Right renal pelvis (tissue), 4 donors: ENCODE measurements around the gene SLC25A42. TPM values are rescaled to one million over a fixed set of nuclear protein-coding genes. Genes with fewer than 3 reads are reported as not detected.
"Not testable (repeated sequence)": the region's sequence is repeated elsewhere in the genome, so short reads cannot be mapped to it uniquely, and the experiment has no call there.

Experiments used
- DNase-seq, 4 donors: peaks; one replicate each; pipeline ENCODE4 v3.0.0-alpha.2; 2013; ENCODE audit warnings: low read depth in 4 of 4, low spot score in 3 of 4, missing footprints in 1 of 4
- polyA plus RNA-seq, 4 donors: library from polyadenylated mRNA; unstranded; fragments of 120-200 nt; gene quantifications; one replicate each; pipeline ENCODE4 v1.2.1, GENCODE V29; 2013; ENCODE audit not compliant: insufficient read length in 4 of 4

The SLC25A42 gene
- polyA plus RNA-seq, 4 donors: 17.4 to 21.1 (median 19.8) TPM

DNA sequence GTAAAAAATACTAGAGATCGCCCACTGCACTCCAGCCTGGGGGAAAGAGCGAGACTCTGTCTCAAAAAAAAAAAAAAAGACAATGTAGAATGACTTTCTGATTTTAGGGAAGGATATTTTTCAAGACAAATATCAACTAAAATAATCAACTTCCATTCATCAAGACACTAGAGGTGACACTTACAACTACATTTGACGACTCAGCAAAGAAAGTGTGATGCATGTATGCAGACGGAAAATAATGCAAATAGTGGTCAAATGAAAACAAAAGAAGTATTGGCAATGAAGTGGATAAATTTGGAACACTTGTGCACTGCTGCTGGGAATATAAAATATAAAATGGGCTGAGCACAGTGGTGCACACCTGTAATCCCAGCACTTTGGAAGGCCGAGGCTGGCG, 62.3 kb downstream of the SLC25A42 start:
- DNase-seq: no peak

DNA sequence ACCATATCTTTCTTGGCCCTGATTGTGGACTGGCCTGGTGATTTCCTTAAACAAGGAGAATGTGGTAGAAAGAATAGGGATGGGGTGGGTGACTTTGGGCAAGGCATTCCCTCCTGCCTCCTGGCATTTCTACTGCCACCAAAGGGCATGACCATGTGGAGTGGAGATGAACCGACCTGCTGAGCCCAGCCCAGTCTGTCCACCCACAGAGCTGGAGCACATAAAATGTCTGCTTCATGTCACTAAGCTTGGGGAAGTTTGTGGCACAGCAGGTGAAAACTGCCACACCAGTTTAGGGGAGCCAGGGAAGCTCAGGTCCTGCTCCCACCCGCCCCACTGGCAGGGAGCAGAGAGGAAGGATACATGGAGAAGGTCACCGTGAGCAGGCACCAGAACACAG, 68.2 kb downstream of the SLC25A42 start:
- no peak for DNase-seq

DNA sequence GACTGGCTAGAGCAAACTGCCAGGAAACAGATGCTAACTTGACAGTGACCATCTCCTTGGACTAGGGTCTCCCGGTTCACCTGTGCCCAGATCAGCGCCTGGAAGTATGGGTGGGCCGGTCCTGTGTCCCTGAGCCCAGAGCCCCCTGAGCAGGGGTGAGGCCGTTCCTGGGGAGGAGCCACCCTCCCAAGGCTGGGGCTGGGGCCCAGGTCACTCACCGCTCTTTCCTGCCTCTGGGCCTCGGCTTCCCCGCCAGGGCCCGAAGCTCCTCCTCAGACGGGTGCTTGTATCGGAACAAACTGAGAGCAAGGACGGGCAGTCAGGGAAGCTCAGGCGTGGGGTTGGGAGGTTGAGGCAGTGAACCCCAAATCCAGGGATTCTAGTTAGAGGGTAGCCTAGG, 69.1 kb downstream of the SLC25A42 start:
- no peak for DNase-seq

DNA sequence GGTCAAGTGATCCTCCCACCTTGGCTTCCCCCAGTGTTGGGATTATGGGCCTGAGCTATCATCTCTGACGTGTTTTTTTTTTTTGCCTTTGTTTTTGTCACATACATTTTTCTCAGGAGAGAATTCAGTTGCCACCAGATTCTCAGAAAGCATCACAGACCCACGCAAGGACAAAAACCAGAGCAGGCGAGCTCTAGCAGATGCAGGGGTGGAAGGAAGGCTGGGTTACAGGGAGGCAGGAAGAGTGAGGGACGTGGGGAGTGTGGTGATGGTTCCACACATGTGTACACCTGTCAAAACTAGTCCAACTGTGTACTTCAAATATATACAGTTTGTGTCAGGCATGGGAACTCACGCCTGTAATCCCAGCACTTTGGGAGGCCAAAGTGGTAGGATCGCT, 70.2 kb downstream of the SLC25A42 start:
- DNase-seq: no peak

DNA sequence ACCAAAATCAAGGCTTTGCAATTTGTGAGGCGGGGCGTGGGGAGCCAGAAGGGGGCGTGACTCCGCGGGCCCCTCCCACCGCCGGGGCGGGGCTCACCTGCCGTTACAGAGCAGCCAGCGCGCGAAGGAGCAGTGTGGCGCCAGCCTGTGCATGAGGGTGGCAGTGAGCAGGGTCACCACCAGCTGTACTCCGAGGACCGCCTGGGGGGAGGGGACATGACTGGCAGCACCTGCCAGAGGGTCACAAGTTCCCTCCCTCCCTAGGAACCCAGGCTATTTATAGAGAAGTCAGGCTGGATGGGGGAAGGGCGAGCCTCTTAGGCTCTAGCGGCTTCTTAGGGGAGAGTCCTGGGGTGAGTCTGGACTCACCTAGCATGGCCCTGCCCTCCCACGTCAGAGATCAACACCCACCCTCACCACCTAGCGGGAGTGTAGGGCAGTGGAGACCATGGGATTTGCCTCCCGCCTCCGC, 70.9 kb downstream of the SLC25A42 start:
- DNase-seq: peak in 1 of 4 donors; percentile 56

DNA sequence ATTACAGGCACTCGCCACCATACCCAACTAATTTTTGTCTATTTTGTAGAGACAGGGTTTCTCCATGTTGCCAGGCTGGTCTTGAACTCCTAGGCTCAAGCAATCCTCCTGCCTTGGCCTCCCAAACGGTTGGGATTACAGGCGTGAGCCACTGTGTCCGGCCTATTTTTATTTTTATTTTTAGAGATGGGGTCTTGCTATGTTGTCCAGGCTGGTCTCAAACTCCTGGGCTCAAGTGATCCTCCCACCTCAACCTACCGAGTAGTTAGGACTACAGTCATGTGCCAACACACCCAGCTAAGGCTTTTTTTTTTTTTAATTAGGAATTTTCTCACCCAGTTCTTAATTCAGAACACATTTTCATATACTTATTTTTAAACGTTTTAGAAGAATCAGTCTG, 71.9 kb downstream of the SLC25A42 start:
- not testable (repeated sequence) for DNase-seq

DNA sequence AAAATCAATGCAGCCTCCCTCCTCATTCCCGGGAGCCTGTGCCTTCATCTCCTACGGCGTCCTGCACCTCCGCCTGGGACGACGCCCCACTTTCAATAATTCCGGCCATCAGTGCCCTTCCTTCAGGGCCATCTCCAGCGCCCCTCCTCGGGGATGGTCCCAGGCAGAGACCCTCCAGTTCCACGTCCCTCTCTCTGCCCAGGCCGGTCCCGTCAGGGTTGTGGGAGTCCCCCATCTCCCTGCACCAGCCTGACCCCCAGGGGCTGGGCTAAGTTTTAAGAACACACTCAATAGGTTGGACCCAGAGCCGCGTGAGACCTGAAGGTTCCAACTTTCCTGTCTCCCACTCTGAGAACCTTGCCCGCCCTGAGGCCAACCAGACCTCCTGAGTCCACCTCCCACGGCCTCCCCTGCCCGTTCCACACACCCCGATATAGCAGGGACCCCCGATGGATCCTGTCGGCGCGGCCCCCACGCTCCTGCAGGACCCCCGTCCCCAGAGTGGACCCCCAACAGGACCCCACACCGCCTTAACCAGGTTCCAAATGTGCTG, 73.8 kb downstream of the SLC25A42 start:
- no peak for DNase-seq

DNA sequence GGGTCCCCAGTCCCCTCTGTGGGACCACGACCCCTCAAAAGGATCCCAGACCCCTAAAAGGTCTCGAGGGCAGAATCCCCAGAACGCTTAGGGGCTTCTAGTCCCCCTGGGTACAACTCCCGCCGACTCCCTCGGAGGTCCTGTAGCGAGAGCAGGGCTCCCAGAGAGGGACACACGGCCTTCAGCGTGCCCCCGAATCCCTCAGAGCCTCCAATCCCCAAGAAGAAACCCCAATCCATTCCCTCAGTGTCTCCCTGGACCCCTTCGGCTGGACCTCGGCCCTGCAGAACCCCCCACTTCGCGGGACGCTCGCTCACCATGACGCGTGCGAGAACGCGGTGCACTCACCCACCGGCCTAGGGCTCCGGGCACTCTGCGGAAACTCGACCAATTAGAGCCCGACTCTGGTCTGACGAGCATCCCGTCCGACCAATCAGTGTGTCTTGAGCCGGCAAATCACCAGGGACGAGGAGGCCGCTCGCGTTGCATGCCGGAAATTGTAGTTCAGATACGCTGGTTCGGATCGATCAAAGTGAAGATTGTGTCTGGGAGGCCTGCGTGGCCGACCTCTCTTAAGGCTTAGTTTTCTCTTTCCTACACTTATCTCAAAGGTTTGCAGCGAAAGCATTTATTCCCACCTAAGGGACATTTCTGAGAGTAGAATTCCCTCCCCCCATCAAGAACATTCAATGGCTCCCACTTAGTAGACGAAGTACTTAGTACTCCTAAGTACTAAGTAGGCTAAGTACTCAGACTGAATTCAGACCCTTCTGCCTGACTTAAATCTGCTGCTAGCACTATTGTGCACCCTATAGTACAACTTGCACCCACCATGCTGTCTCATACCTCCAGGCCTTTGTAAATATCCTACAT, 74.6 kb downstream of the SLC25A42 start, which contains the start of gene TMEM161A:
TSS of gene TMEM161A (minus strand) at position 370 of the 873 bp plus-strand sequence. CDS start at position 320, 50 bp downstream.
- DNase-seq: peak; percentile 95 to 98 (median 96)

DNA sequence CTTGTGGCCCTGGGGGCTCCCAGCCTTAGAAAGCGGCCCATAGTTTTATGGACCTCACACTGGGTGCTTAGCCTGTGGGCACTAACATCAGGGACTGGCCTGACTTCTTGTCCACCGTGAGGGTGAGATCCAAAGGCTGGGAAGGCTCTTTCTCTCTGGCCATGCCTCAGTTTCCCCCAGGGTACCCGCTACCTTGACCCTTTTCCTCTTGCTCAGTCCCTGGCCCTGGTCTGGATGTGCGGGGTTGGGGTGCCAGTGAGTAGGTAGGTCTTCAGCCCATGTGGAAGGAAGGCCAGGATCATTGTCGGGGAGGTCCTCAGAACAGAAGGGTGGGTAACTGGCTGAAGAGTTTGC, 76.1 kb downstream of the SLC25A42 start:
- no peak for DNase-seq

DNA sequence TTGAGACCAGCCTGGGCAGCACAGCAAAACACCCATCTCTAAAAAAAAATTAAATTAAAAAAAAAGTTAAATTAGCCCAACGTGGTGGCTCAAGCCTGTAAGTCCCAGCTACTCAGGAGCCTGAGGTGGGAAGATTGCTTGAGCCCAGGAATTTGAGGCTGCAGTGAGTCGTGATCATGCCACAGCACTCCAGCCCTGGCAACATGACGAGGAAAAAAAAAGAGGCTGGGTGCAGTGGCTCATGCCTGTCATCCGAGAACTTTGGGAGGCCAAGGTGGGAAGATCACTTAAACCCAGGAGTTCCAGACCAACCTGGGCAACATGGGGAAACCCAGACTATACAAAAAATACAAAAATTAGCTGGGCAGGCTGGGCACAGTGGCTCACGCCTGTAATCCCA, 76.7 kb downstream of the SLC25A42 start:
- no peak for DNase-seq

DNA sequence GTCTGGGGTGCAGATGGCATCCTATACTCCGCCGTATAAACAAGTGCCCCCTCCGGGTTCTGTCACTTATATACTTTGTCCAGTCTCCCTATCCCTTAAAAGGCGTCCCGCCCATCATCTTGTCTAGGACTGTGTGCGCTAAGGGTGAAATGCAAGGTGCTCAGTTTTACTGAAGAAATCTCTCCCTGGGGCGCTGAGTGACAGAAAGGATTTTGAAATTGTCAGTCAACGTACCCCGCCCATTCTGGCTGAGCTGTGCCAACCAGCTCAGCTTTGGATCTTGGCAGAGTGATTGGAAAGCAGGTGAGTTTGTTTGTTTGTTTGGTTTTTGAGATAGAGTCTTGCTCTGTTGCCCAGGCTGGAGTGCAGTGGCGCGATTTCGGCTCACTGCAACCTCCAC, 78.6 kb downstream of the SLC25A42 start:
- no peak for DNase-seq

DNA sequence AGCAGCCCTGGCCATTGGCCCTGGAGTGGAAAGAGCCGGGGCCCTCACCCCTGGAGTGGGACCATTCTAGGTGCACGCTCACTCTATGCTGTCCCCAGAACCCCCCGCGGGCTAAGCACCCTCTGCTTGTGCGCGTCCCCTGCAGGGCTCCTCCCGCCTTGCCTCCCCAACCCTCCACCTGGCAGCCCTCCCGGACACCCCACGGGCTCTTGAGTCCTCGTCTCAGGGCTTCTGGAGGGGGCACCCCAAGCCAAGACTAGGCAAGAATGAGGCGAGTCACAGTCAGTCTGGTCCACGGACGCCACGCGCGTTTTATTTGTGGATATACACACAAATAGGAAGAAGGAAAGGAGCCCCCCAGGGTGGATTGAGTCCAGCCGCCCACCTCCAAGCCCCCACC, 81.5 kb downstream of the SLC25A42 start:
- DNase-seq: no peak

DNA sequence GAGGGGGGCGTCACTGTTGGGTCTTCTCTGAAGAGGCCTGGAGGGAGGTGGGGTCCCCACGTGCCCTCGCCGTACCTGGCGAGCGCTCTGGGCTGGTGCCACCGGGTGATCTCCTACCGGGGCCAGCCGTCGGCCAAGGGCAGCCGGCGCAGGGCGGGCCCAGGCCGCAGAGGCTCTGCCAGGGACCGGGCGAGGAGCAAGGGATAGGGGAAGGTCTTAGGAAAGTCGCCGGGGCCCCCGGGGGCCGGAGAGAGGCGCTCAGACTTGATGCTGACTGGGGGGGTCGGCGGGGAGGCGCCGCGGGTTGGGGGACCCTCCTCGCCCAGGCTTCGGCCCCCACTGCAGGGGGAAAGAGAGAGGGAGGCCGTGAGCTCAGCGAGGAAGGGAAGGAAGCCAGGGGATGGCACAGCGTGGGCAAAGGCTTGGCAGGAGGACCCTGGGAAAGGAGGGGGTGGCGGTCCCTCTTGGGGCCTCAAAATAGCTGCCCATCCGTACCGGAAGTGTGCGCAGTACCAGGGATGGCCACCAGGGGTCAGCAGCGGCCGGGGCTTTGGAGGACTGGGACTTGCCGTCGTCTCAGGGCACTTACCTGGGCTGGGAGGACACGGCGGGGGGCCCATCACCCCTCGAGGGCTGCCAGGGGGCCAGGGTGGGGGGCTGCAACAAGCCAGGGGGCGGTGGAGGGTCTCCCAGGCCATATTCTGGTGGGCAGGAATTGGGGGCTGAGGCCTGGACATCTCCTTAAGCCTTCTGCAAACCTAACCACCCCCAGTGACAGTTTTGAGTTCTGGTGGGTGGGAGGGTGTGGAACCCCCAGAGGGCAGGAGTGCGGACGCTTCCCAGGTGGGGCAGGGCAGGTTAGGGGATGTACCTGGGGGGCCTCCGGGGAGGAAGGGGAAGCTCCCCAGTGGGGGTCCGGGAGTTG, 82.2 kb downstream of the SLC25A42 start:
- DNase-seq: peak; percentile 40 to 51 (median 42)

DNA sequence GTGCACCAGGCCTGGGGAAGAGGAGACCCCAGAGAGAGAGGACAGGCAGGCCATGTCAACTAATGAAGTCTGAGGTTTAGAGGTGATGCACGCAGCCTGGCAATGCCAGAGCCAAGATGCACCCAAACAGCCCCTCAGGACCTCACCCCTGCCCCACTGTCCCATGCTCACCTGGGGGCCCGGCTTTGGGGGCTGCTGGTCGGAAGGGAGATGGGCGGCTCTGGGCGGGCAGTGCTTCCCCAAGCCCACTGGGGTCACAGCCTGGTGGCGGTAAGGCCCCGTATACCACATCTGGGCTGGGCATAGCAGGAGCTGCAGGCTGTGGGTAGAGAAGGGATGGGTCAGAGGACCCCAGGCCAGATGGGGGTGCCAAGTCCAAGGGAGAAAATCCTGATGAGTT, 83.1 kb downstream of the SLC25A42 start:
- no peak for DNase-seq

DNA sequence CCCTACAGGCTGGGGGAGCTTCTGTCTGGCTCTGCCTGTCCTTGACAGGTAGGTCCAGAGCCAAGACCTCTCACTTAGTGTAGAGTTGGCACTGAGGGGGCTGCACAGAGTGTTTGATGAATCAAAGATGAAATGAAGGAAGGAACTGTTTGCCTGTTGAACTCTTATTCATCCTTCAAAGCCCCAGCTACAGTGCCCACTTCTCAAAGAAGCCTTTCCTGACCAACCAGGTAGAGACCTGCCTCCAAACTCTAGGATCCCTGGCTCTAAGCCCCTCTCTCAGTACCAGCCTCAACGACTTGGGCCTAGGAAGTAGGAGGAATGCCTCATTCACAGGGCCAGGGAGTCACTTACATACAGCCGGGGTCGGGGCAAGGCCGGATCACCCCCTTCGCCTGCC, 83.5 kb downstream of the SLC25A42 start:
- no peak for DNase-seq

DNA sequence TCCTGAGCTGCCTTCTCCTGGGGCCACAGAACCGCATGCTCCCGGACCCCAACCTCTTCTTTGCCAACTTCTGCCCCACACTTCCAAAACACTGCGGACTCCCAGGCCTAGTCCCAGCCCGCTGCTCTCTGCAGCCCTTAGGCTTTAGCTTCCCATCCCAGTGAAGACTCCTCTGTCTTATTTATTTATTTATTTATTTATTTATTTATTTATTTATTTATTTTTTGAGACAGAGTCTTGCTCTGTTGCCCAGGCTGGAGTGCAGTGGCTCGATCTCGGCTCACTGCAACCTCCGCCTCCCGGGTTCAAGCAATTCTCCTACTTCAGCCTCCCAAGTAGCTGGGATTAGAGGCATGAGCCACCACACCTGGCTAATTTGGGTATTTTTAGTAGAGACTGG, 84.7 kb downstream of the SLC25A42 start:
- not testable (repeated sequence) for DNase-seq

DNA sequence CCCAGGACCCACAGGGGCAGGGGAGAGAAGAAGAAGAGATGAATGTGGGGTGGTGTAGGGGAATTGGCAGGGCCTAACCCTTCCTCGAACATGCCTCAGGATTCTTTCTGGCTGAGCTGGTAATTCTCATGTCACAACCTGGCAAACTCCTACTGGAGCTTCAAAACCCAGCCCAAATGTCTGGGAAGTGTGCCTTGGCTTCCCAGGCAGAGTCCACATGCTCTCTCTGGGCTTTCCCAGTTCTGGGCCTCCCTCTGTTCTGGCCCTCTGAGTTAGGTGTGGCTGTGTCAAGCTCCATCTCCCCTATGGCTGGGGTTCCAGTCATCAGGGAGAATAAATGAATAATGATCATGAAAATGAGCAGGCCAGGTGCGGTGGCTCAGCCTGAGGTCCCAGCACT, 85.6 kb downstream of the SLC25A42 start:
- no peak for DNase-seq

DNA sequence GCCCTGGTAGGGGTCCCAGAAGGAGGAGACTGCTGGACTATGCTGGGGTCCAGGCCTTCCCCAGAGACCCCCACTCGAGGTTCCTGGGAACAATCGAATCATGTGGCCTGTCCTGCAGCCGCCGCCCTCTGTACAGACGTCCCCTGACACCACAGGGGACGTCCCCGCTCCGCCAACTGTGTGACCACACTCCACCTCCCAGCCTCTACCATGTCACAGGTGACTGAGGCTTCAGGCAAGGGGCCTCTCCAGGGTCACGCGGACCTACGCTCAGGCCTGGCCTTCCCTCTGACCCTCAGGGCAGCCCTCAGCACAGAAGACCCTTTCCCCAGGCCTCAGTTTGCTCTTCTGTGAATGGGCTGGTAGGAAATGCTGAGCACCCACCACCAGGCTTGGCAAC, 87.6 kb downstream of the SLC25A42 start:
- no peak for DNase-seq

DNA sequence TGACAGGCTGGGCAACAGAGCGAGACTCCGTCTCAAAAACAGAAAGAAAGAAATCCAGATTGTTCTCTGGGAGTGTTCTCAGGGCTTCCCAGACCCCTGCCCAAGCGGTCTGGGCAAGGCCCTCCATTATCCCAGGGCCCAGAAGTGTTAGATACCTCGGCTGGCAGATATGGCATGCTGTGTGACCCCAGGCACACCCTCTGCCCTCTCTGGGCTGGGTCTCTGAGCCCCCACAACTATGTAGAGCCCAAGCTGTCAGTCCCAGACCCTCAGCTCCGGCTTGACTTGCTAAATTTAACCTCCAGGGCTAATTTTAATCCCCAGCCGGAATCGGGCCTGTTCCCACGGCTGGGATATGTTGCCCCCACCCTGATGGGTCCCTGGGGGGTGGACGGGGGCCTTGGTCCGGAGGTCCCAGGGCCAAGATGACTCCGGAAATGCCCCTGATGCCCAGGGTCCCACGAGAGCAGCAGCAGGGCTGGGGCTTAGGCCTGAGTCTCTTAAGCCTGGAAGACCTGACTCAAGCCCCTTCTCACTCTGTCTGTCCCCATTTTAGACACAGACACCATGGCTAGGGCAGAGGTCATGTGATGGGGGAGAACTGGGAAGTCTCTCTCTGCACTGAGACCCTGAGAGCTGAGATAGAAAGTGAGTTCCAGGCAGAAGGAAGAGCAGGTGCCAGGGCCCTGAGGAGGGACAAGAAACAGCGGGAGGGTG, 89.0 kb downstream of the SLC25A42 start:
- no peak for DNase-seq

DNA sequence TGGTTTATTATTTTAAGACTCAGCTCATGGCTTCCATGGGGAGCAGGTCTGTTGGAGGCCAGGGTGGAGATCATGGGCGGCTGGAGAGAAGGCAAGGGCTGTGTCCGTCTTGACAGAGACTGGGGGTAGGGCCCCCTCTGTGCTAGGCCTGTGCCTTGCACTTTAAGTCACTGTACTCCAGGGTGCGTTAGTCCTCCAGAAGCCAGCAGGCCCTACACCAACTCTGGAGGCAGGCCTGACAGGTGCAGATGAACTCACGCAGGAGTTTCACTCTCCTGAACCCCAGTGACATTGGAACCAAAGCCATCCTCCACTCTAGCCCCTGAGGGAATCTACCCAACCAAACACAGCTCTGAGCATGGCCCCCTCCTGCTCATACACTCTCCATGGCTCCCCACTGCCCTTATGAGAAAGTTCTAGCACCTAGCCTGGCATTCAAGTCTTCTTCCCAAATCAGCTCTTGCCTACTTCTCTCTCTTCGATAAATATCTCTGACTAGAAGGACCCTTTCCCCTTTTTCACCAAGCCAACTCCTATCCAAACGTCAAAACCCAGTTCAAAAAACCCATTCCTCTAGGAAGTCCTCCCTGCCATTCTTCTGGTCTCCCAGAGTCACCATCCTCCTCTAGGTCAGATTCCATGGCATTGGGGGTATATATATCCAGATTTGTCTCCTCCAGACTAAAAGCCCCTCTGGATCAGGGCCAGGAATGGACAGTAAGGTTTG, 91.1 kb downstream of the SLC25A42 start:
- no peak for DNase-seq
